AG09309 (cell line): ENCODE data around the gene RRP8.

Experiments
- DNase-seq: peaks from one replicate; pipeline ENCODE4 v3.0.0-alpha.2; 2010; ENCODE audit warnings: low read depth
- H3K4me3 ChIP-seq: 2 replicates; pipeline ENCODE4 v1.5.1; 2011; ENCODE audit warnings: mild to moderate bottlenecking, low read depth, low read length, moderate library complexity; ENCODE audit not compliant: control insufficient read depth
- CTCF ChIP-seq: IDR thresholded peaks from 2 replicates; pipeline ENCODE4 v1.5.1; 2011; ENCODE audit warnings: mild to moderate bottlenecking, low read depth, low read length, inconsistent platforms; ENCODE audit not compliant: insufficient read depth, control insufficient read depth; ENCODE audit errors: missing control alignments

Gene RRP8

DNA sequence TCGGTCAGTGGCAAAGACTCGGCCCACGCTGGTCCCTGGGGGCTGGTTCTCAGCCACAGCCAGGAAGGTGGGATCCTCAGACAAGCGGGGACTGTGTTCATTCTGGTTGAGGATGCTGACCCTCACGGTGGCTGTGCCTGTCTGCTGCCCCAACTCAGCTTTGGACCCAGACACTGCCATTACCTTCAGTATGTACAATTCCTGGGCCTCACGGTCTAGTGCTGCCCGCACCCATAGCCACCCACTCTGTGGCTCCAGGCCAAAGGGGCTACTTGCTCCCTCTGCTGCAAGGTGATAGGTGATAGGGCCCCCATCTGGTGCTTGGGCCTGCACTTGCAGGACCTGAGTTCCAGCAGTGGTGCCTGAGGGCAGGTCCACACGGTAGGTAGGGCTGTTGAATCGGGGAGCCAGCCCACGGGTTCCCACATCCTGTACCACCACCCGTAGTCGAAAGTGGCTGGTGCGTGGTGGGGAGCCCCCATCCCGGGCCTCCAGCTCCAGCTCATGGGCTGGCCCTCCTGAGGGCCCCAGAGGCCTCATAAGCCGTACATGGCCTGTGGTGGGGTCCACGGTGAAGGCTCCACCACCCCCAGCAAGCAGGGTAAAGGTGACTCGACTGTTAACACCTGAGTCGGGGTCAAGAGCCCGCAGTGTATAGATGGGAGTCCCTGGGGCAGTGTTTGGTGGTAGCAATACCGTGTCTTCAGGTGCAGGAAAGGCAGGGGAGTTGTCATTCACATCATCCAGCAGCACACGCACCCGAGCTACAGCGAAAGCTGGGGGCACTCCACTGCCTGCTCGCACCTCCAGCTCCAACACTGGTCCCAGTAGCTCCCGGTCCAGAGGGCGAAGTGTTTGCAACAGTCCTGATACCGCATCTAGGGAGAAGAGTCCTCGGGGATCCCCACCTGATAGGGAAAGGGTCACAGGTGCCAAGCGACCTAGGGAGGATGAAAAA lies 29.0 kb upstream of the RRP8 start:
- no peak overlapping the region for H3K4me3 ChIP-seq
- DNase-seq = no peak
- TF ChIP-seq CTCF = no peak

DNA sequence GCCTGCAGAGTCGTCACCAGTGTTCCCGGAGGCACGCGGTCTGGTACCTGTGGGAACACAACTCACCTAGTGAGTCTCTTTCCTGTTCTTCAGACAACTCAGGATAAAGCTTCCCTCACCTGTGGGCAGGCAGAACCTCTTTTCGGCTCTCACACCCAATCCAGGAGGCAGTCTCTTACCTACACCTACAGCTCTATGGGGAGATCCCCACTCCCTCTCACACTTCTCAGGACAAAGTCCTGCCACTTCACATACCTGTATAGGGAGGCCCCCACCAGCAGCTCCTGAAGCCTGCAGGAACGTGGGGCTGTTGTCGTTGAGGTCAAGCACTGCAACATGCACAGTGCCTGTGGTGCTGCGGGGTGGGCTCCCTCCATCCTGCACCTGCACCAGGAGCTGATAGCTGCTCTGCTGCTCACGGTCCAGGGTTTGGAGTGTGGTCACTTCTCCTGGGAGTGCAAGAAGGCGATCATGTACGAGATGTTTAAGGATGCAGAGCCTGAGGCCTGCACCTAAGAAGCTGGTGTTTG lies 28.0 kb upstream of the RRP8 start:
- H3K4me3 ChIP-seq = no peak overlapping the region
- no peak for DNase-seq
- TF ChIP-seq CTCF = no peak

DNA sequence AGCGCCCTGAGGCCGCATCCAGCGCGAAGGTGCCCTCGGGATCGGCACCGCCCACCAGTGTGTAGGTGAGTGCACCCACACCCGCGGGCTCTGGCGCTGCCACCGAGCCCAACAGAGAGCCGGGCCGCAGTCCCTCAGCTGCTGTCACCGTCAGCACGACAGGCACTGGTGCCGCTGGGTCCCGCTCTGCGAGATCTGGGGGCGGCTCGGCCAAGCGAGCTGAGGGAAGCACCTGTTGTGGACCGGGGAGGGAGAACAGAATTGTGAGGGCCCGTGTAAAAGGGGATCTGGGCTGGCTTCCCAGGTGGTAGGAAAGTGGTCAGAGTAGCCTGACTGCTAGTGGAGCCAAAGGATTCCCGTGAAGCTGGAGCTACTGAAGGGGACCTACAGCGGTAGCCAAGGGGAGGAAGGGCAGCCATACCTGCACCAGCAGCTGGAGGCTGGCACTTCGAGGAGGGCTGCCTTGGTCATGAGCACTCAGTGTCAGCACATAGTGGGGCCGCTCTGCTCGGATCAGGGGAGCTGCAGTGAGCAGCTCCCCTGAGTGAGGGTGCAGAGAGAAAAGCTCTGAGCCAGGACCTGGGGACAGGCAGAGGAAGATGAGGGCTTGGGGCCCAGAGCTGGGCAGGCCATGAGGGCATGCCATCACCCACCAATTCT lies 27.3 kb upstream of the RRP8 start:
- DNase-seq = no peak
- no peak overlapping the region for H3K4me3 ChIP-seq
- TF ChIP-seq CTCF = no peak

DNA sequence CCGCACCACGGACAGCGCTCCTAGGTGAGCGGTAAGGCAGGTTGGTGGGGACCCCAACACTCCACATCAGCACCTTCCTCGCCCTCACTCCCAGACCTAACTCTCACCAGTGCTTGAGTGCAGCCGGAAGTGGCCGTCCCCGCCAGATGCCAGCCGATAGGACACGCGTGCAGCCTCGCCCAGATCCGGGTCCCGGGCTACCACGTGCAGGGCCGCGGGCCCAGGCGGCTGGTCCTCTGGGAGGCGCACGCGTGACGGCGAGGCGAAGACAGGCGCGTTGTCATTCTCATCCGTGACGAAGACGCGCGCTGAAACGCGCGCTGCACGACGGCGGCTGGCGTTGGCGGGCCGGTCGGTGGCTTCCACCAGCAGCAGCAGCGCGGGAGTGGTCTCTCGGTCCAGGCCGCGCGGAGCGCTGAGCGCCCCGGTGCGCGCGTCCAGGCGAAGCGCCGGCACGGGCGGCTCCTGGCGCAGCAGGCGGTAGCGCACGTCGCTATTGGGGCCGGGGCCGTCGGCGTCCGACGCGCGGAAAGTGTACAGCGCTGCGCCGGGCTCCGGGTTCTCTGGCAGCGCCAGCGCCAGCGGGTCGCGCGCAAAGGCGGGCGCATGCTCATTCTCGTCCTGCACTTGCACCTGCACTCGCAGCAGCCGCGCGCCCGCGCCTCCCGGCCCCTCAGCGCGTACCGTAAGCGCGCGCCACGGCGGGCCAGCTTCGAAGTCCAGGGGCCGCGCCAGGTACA lies 26.6 kb upstream of the RRP8 start:
- TF ChIP-seq CTCF = no peak
- H3K4me3 ChIP-seq = no peak overlapping the region
- no peak for DNase-seq

- H3K4me3 ChIP-seq = no peak overlapping the region
- no peak for TF ChIP-seq CTCF
- no peak for DNase-seq
Measured at GRCh38 chr11:6629573-6629891, 26.1 kb upstream of the RRP8 start.

GRCh38 chr11:6628526-6628925 lies 25.1 kb upstream of the RRP8 start:
- H3K4me3 ChIP-seq = no peak overlapping the region
- DNase-seq = no peak
- TF ChIP-seq CTCF = no peak
